ENCODE measurements around the gene ORC6.

Gene ORC6

GRCh38 chr16:46700048-46700447 is 10.6 kb downstream of the ORC6 start:
- TF ChIP-seq CTCF (IDR thresholded peaks at IDR 0.05; ENCODE audit: insufficient read depth, low read depth, low read length, missing control alignments), result no peak
- DNase-seq (ENCODE audit: low read depth), result no peak

GRCh38 chr16:46701615-46702014 is 12.2 kb downstream of the ORC6 start:
- TF ChIP-seq CTCF (IDR thresholded peaks at IDR 0.05; ENCODE audit: insufficient read depth, low read depth, low read length, missing control alignments), result no peak
- no peak overlapping the region for H3K4me3 ChIP-seq (ENCODE audit: low read length)
- no peak for DNase-seq (ENCODE audit: low read depth)

More at GRCh38 chr16:46700048-46700447, 10.6 kb downstream of the ORC6 start:
- no peak overlapping the region for H3K4me3 ChIP-seq (ENCODE audit: low read length)

GRCh38 chr16:46702030-46702429 is 12.6 kb downstream of the ORC6 start:
- no peak overlapping the region for H3K4me3 ChIP-seq (ENCODE audit: low read length)
- no peak for TF ChIP-seq CTCF (IDR thresholded peaks at IDR 0.05; ENCODE audit: insufficient read depth, low read depth, low read length, missing control alignments)
- no peak for DNase-seq (ENCODE audit: low read depth)

GRCh38 chr16:46706642-46707041 is 17.2 kb downstream of the ORC6 start:
- no peak for TF ChIP-seq CTCF (IDR thresholded peaks at IDR 0.05; ENCODE audit: insufficient read depth, low read depth, low read length, missing control alignments)
- DNase-seq (ENCODE audit: low read depth), result no peak
- no peak overlapping the region for H3K4me3 ChIP-seq (ENCODE audit: low read length)

- no peak for DNase-seq (ENCODE audit: low read depth)
- H3K4me3 ChIP-seq (ENCODE audit: low read length), result no peak overlapping the region
- TF ChIP-seq CTCF (IDR thresholded peaks at IDR 0.05; ENCODE audit: insufficient read depth, low read depth, low read length, missing control alignments), result no peak
Observed at GRCh38 chr16:46709469-46710005, 20.1 kb downstream of the ORC6 start.

GRCh38 chr16:46711106-46712058 is 21.9 kb downstream of the ORC6 start:
- TF ChIP-seq CTCF (IDR thresholded peaks at IDR 0.05; ENCODE audit: insufficient read depth, low read depth, low read length, missing control alignments), result no peak
- no peak overlapping the region for H3K4me3 ChIP-seq (ENCODE audit: low read length)
- no peak for DNase-seq (ENCODE audit: low read depth)
